Muscle of leg (tissue), 11 donors: ENCODE measurements around the gene DLGAP1. TPM values are rescaled to one million over a fixed set of nuclear protein-coding genes. Genes with fewer than 3 reads are reported as not detected.

ENCODE experiments used
- DNase-seq: peaks from one replicate; pipeline ENCODE4 v3.0.0; 2013
- H3K27ac ChIP-seq: one replicate; pipeline ENCODE4 v1.5.1; 2013; ENCODE audit warnings: mild to moderate bottlenecking, low read length, control low read depth
- H3K27me3 ChIP-seq: one replicate; pipeline ENCODE4 v1.6.1; 2013; ENCODE audit warnings: low read length; ENCODE audit not compliant: control insufficient read depth, insufficient read depth
- H3K36me3 ChIP-seq: one replicate; pipeline ENCODE4 v1.6.1; 2013; ENCODE audit warnings: low read length; ENCODE audit not compliant: control insufficient read depth, insufficient read depth
- H3K4me1 ChIP-seq: one replicate; pipeline ENCODE4 v1.6.1; 2013; ENCODE audit warnings: low read length; ENCODE audit not compliant: control insufficient read depth, insufficient read depth
- H3K4me3 ChIP-seq: one replicate; pipeline ENCODE4 v1.5.1; 2013; ENCODE audit warnings: low read length, control low read depth
- H3K9me3 ChIP-seq: replicated peaks from 2 replicates; pipeline ENCODE4 v1.6.1; 2013; ENCODE audit warnings: low read depth, low read length; ENCODE audit not compliant: control insufficient read depth
- WGBS: methylation state at CpG from one replicate; pipeline ENCODE4 v1.1.5; 2013; ENCODE audit warnings: missing lambda C conversion rate; ENCODE audit not compliant: insufficient coverage; 5-methylcytosine and 5-hydroxymethylcytosine counted together
- polyA plus RNA-seq, 8 donors: library from polyadenylated mRNA; unstranded; fragments of 120-200 nt; gene quantifications; one replicate each; pipeline versions ENCODE4 v1.2.1 to v1.2.3, GENCODE V29; 2013; ENCODE audit warnings: inconsistent platforms in 1 of 8, low replicate concordance in 1 of 8; ENCODE audit not compliant: insufficient read length in 8 of 8, insufficient read depth in 1 of 8
- total RNA-seq: library from RNA; stranded (reverse); fragments of 120-200 nt; gene quantifications from one replicate; pipeline ENCODE4 v1.2.4, GENCODE V29; 2013

The DLGAP1 gene
- total and polyA plus RNA-seq, 9 donors, result 0.87 to 3.1 (median 1.8) TPM

- no peak for DNase-seq
- H3K27ac ChIP-seq, result no peak overlapping the region
- no peaks in the 10 kb centered on the region for H3K9me3 ChIP-seq
- H3K4me1 ChIP-seq, result no peaks in the 10 kb centered on the region
- H3K4me3 ChIP-seq, result no peak overlapping the region
- no peaks in the 10 kb centered on the region for H3K27me3 ChIP-seq
- H3K36me3 ChIP-seq, result no peaks in the 10 kb centered on the region
- WGBS, result 69% methylated on average over 1 of the region's 5 CpGs
Observed at GRCh38 chr18:4020026-4020425, 435.1 kb downstream of the DLGAP1 start.

GRCh38 chr18:4017480-4017879 lies 437.6 kb downstream of the DLGAP1 start:
- Histone ChIP-seq H3K36me3 (no peaks in the 10 kb centered on the region), H3K27ac (no peak overlapping the region), H3K9me3 (no peaks in the 10 kb centered on the region), H3K4me1 (no peaks in the 10 kb centered on the region), H3K27me3 (no peaks in the 10 kb centered on the region), H3K4me3 (no peak overlapping the region)
- 60% methylated on average over 1 of the region's 3 CpGs for WGBS
- DNase-seq, result no peak

- Histone ChIP-seq H3K27ac (no peak overlapping the region), H3K4me3 (no peak overlapping the region), H3K4me1 (no peaks in the 10 kb centered on the region), H3K36me3 (no peaks in the 10 kb centered on the region), H3K9me3 (no peaks in the 10 kb centered on the region), H3K27me3 (no peaks in the 10 kb centered on the region)
- no peak for DNase-seq
- WGBS, result 80% methylated on average over 1 of the region's 4 CpGs
Observed at GRCh38 chr18:4016391-4017049, 438.6 kb downstream of the DLGAP1 start.

GRCh38 chr18:4007846-4008245 lies 447.3 kb downstream of the DLGAP1 start:
- no peak for DNase-seq

GRCh38 chr18:4004183-4004829 lies 450.8 kb downstream of the DLGAP1 start:
- WGBS, result 34% methylated on average over 6 of the region's 8 CpGs

More at GRCh38 chr18:4007846-4008245, 447.3 kb downstream of the DLGAP1 start:
- H3K27me3 ChIP-seq, result no peaks in the 10 kb centered on the region
- H3K4me1 ChIP-seq, result no peaks in the 10 kb centered on the region
- H3K4me3 ChIP-seq, result no peak overlapping the region
- H3K9me3 ChIP-seq, result no peaks in the 10 kb centered on the region
- no peaks in the 10 kb centered on the region for H3K36me3 ChIP-seq
- H3K27ac ChIP-seq, result no peak overlapping the region

GRCh38 chr18:3998698-3999333 lies 456.3 kb downstream of the DLGAP1 start:
- H3K9me3 ChIP-seq, result no peaks in the 10 kb centered on the region
- no peaks in the 10 kb centered on the region for H3K4me1 ChIP-seq
- H3K36me3 ChIP-seq, result no peaks in the 10 kb centered on the region
- H3K27ac ChIP-seq, result no peak overlapping the region
- no CpG with 5 or more reads among the region's 4 CpGs for WGBS
- DNase-seq, result peak; percentile 45
- no peak overlapping the region for H3K4me3 ChIP-seq
- H3K27me3 ChIP-seq, result no peaks in the 10 kb centered on the region

More at GRCh38 chr18:4004183-4004829, 450.8 kb downstream of the DLGAP1 start:
- no peak overlapping the region for H3K4me3 ChIP-seq
- no peaks in the 10 kb centered on the region for H3K4me1 ChIP-seq
- DNase-seq, result no peak
- no peak overlapping the region for H3K27ac ChIP-seq
- H3K27me3 ChIP-seq, result no peaks in the 10 kb centered on the region
- no peaks in the 10 kb centered on the region for H3K36me3 ChIP-seq
- no peaks in the 10 kb centered on the region for H3K9me3 ChIP-seq

GRCh38 chr18:3995476-3996102 lies 459.5 kb downstream of the DLGAP1 start:
- Histone ChIP-seq H3K27ac (no peak overlapping the region), H3K27me3 (no peaks in the 10 kb centered on the region), H3K4me3 (no peak overlapping the region), H3K4me1 (no peaks in the 10 kb centered on the region), H3K9me3 (no peaks in the 10 kb centered on the region), H3K36me3 (no peaks in the 10 kb centered on the region)
- 0% methylated on average over 1 of the region's 8 CpGs for WGBS
- DNase-seq, result peak; percentile 69

GRCh38 chr18:3993941-3994687 lies 461.0 kb downstream of the DLGAP1 start:
- no peak for DNase-seq
- WGBS, result 71% methylated on average over 4 of the region's 9 CpGs
- no peaks in the 10 kb centered on the region for H3K4me1 ChIP-seq
- H3K4me3 ChIP-seq, result no peak overlapping the region
- H3K36me3 ChIP-seq, result no peaks in the 10 kb centered on the region
- no peaks in the 10 kb centered on the region for H3K27me3 ChIP-seq
- no peak overlapping the region for H3K27ac ChIP-seq
- H3K9me3 ChIP-seq, result no peaks in the 10 kb centered on the region

- peak; percentile 9 for DNase-seq
- WGBS, result 100% methylated on average over 2 of the region's 2 CpGs
- H3K4me3 ChIP-seq, result no peak overlapping the region
- no peaks in the 10 kb centered on the region for H3K27me3 ChIP-seq
- no peaks in the 10 kb centered on the region for H3K36me3 ChIP-seq
- H3K9me3 ChIP-seq, result no peaks in the 10 kb centered on the region
- no peaks in the 10 kb centered on the region for H3K4me1 ChIP-seq
- H3K27ac ChIP-seq, result no peak overlapping the region
Observed at GRCh38 chr18:3985664-3986063, 469.4 kb downstream of the DLGAP1 start.

- Histone ChIP-seq H3K36me3 (no peaks in the 10 kb centered on the region), H3K9me3 (no peaks in the 10 kb centered on the region), H3K27ac (no peak overlapping the region), H3K4me1 (no peaks in the 10 kb centered on the region), H3K4me3 (no peak overlapping the region), H3K27me3 (no peaks in the 10 kb centered on the region)
- no peak for DNase-seq
Observed at GRCh38 chr18:3985020-3985419, 470.1 kb downstream of the DLGAP1 start.
